Measurements from ENCODE around the gene RSRC1. TPM values are rescaled to one million over a fixed set of nuclear protein-coding genes. Genes with fewer than 3 reads are reported as not detected.
"Not testable (repeated sequence)": the region's sequence is repeated elsewhere in the genome, so short reads cannot be mapped to it uniquely, and the experiment has no call there.

RSRC1 gene
- polyA plus RNA-seq, 1 experiment: 2.7 TPM

DNA sequence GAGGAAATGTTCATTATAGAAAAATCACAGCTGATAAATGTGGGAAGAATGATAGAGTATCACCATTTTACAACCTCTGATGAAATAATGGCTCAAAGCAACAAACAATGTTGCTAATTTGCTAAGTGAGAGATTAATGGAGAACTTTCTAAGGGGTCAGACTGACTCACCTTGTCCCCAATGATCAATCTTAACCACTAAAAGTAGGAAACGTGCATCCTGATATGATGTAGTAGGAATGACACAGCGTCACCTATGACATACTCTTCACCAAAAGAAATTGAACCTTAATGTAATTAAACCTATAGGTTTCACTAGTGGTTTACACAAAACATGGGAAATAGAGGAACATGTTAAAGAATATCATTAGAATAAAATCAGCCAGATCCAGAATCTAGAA is 426.0 kb downstream of the RSRC1 start:
- CTCF ChIA-PET: no interaction called here
- no peaks in the 10 kb centered on the region for H3K27me3 ChIP-seq (ENCODE audit: control insufficient read depth, insufficient read depth, low read length)
- no peak for TF ChIP-seq CTCF (IDR thresholded peaks at IDR 0.05; ENCODE audit: insufficient read depth, low read depth, low read length)

DNA sequence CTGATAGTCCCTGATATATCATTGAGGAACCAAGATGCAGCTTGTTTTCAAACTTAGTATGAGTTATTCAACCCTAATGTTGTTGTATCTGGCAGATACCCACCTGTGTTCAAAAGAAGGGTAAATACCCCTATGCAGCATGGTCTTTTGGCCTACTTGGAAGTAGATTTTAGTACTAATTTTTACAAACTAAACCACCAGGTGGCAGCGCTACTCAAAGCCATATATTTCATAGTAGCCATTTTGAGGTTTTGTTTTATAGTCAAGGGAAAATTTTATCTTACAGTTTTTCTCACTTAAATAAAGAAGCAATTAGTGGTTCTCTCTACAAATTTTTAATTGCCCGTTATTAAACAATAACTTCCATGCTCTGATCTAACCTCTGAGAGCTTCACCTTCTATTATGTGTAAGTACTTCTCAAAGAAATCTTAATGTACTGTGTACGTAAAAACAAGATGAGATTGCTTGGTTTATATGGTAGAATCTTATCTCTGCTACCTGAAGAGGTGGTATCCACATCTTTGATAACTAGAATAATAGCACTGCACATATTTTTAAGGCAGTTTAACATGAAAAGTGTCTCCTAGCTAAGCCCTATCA is 429.6 kb downstream of the RSRC1 start:
- ChIA-PET CTCF (interaction anchor here (0.6 to 3.9 kb wide), 19 partner anchors 9 to 721 kb away, joined by 3 to 15 read pairs (median 5); partner anchors contain the start of genes GFM1, LXN, MLF1 and RARRES1), POLR2A (interaction anchor here (0.6 to 0.7 kb wide), 2 partner anchors 919 to 926 kb away, joined by 3 read pairs; no protein-coding TSS in a partner anchor)
- Histone ChIP-seq H3K4me3 (ENCODE audit: low read depth, low read length) (no peak overlapping the region), H3K36me3 (ENCODE audit: control insufficient read depth, insufficient read depth, low read length) (no peaks in the 10 kb centered on the region), H3K27me3 (ENCODE audit: control insufficient read depth, insufficient read depth, low read length) (no peaks in the 10 kb centered on the region)
- peak; percentile 61 for TF ChIP-seq CTCF (IDR thresholded peaks at IDR 0.05; ENCODE audit: insufficient read depth, low read depth, low read length)
- peak; percentile 7 for DNase-seq (ENCODE audit: low read depth)

More for the DNA sequence above, 426.0 kb downstream of the RSRC1 start:
- no peak for DNase-seq (ENCODE audit: low read depth)
- POLR2A ChIA-PET: no interaction called here
- H3K36me3 ChIP-seq (ENCODE audit: control insufficient read depth, insufficient read depth, low read length): no peaks in the 10 kb centered on the region
- no peak overlapping the region for H3K4me3 ChIP-seq (ENCODE audit: low read depth, low read length)

DNA sequence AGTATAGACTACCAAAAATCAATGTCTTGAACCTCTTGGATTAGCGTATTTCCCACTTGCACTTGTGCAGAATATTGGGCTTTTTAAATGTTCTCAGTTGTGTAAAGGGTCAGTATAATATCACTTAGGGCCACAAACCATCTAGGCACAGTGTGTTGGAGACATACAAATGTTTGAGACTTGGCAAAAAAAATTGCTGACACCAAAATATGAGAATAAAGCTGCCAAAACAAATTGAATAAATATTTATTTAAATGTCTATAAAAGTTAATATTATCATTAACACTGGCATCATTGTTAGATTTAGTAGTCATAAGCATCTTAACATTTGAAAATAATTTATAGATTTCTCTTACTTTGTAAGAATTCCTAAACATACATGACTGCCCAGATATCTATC is 430.2 kb downstream of the RSRC1 start:
- no peak for TF ChIP-seq CTCF (IDR thresholded peaks at IDR 0.05; ENCODE audit: insufficient read depth, low read depth, low read length)
- Histone ChIP-seq H3K36me3 (ENCODE audit: control insufficient read depth, insufficient read depth, low read length) (no peaks in the 10 kb centered on the region), H3K27me3 (ENCODE audit: control insufficient read depth, insufficient read depth, low read length) (no peaks in the 10 kb centered on the region), H3K4me3 (ENCODE audit: low read depth, low read length) (no peak overlapping the region)
- ChIA-PET CTCF (interaction anchor here (0.6 to 3.9 kb wide), 17 partner anchors 10 to 720 kb away, joined by 3 to 15 read pairs (median 5); partner anchors contain the start of genes GFM1, LXN, MLF1 and RARRES1), POLR2A (no interaction called here)
- no peak for DNase-seq (ENCODE audit: low read depth)

GRCh38 chr3:158548691-158549090 is 438.8 kb downstream of the RSRC1 start:
- no peak for DNase-seq (ENCODE audit: low read depth)
- H3K36me3 ChIP-seq (ENCODE audit: control insufficient read depth, insufficient read depth, low read length): no peaks in the 10 kb centered on the region
- H3K27me3 ChIP-seq (ENCODE audit: control insufficient read depth, insufficient read depth, low read length): no peaks in the 10 kb centered on the region
- CTCF ChIA-PET: interaction anchor here (1.4 to 3.1 kb wide), 2 partner anchors 9 kb away, joined by 5 to 12 read pairs; no protein-coding TSS in a partner anchor
- POLR2A ChIA-PET: no interaction called here
- no peak overlapping the region for H3K4me3 ChIP-seq (ENCODE audit: low read depth, low read length)
- TF ChIP-seq CTCF (IDR thresholded peaks at IDR 0.05; ENCODE audit: insufficient read depth, low read depth, low read length): no peak

- CTCF ChIA-PET: interaction anchor here (3.1 kb wide), 1 partner anchor 10 kb away, joined by 12 read pairs; no protein-coding TSS in a partner anchor
- H3K27me3 ChIP-seq (ENCODE audit: control insufficient read depth, insufficient read depth, low read length); DNase-seq (ENCODE audit: low read depth); H3K4me3 ChIP-seq (ENCODE audit: low read depth, low read length); POLR2A ChIA-PET; H3K36me3 ChIP-seq (ENCODE audit: control insufficient read depth, insufficient read depth, low read length): not testable (repeated sequence)
Measured at GRCh38 chr3:158549938-158550337, 440.0 kb downstream of the RSRC1 start.
